ENCODE results near the gene ADAMTS6.

The ADAMTS6 gene

DNA sequence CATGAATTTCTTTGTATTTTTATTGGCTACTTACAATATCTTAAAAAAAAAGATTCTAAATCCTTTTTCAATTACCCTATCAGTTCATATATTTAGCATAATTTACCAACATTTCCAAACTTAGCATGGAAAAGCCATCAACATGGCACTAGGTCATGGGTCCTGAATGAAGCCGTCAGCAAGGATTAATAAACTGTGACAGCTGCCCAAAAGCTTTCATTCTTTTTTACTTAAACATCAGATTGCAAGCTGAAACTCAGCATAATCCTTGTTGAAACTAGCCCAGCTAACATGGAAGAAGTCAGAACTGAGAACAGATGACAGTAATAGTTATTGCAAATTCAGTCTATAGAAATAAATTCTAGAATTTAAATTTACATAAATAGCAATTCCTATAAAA, 209.8 kb downstream of the ADAMTS6 start:
- no peak overlapping the region for H3K4me3 Mint-ChIP-seq
- DNase-seq = no peak
- H3K27me3 Mint-ChIP-seq = no peaks in the 10 kb centered on the region
- no peaks in the 10 kb centered on the region for H3K9me3 Mint-ChIP-seq
- no peaks in the 10 kb centered on the region for H3K36me3 Mint-ChIP-seq (ENCODE audit: insufficient read depth)
- no peak for ATAC-seq (replicated peaks)
- H3K4me1 Mint-ChIP-seq (ENCODE audit: low read depth in 2 of 2) = no peaks in the 10 kb centered on the region
- no peak overlapping the region for H3K27ac Mint-ChIP-seq

DNA sequence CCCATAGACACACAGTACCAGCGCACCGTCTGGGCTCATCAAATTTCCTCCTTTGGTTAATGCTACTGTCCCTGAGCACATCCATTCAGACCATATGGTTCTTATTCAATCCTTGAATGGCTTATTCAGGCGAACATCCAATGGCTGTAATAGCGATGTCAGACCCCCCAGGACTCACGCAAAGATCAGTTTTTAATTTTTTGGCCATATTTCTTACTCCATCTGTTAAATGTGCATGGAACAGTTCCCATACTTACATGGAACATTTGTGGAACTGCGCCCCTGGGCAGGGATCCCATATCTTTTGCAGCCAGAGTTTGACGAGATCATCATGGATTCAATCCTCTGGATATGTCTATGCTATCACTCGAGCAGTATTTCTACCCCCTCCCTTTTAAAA, 213.2 kb downstream of the ADAMTS6 start:
- no peaks in the 10 kb centered on the region for H3K9me3 Mint-ChIP-seq
- peaks cover 0 to 5% of the 10 kb centered on the region in 2 donors for H3K27me3 Mint-ChIP-seq
- no peak overlapping the region for H3K27ac Mint-ChIP-seq
- no peak for DNase-seq
- H3K4me1 Mint-ChIP-seq (ENCODE audit: low read depth in 2 of 2) = no peaks in the 10 kb centered on the region
- ATAC-seq (replicated peaks) = no peak
- no peak overlapping the region for H3K4me3 Mint-ChIP-seq
- H3K36me3 Mint-ChIP-seq (ENCODE audit: insufficient read depth) = no peaks in the 10 kb centered on the region

DNA sequence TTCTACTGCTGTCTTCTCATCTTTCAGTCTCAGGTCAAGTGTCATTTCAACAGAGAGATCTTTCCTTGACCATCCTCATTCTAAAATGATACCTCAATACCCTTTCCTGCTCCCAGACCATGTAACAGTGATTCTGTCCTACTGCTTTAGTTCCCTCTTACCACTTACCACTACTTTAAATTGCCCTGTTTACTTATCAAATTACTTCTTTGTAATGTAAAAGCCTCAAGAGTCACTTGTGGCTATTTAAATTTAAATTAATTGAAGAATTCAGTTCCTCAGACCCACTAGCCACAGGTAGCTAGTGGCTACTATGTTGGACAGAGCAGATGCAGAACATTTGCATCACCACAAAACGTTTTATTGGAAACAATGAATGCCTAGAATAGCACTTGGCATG, 217.3 kb downstream of the ADAMTS6 start:
- DNase-seq (no peak), ATAC-seq (replicated peaks) (no peak)
- H3K27ac Mint-ChIP-seq = no peak overlapping the region
- no peaks in the 10 kb centered on the region for H3K4me1 Mint-ChIP-seq (ENCODE audit: low read depth in 2 of 2)
- H3K36me3 Mint-ChIP-seq (ENCODE audit: insufficient read depth) = no peaks in the 10 kb centered on the region
- H3K27me3 Mint-ChIP-seq = peaks cover 0 to 5% of the 10 kb centered on the region in 2 donors
- no peaks in the 10 kb centered on the region for H3K9me3 Mint-ChIP-seq
- H3K4me3 Mint-ChIP-seq = no peak overlapping the region

DNA sequence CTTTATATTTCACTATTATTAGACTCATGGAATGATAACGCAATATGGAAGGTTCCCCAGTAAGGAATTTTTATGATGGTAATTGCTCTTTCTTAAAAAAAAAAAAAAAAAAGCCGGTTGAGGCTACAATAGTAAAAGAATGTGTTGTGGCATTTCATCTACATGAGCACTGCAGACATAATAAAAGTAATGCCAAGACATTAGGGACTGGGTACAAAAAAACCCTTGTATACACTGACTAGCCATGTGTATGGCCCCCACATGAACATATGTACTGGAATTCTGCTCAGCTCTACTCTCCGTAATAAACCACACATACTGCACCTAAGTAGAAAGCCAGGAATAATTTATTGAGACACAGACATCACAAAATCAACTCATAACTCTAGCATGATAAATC, 218.4 kb downstream of the ADAMTS6 start:
- Mint-ChIP-seq H3K4me1 (ENCODE audit: low read depth in 2 of 2) (no peaks in the 10 kb centered on the region), H3K36me3 (ENCODE audit: insufficient read depth) (no peaks in the 10 kb centered on the region), H3K9me3 (no peaks in the 10 kb centered on the region), H3K27me3 (peaks cover 0 to 5% of the 10 kb centered on the region in 2 donors), H3K4me3 (no peak overlapping the region), H3K27ac (no peak overlapping the region)
- DNase-seq (no peak), ATAC-seq (replicated peaks) (no peak)

DNA sequence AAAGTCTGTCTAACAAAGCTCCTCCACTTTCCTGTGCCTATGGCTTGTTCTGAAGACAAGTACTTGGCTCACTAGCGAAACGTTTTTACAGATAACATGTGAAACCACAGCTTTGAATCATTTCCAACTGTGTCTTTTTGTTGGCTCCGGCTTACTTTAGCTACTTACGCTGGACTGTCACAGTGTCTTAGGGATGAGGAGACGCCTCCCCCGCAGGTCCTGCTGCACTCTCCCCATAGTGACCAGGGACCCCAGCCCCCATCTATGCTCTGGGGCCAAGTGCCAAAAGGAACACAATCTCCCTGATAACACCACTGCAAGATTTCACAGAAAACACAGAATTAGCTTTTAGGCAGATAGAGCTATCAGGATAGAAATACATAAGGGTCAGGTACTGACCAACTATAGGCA, 219.1 kb downstream of the ADAMTS6 start:
- ATAC-seq (replicated peaks) (no peak), DNase-seq (no peak)
- H3K4me3 Mint-ChIP-seq = no peak overlapping the region
- H3K27ac Mint-ChIP-seq = no peak overlapping the region
- H3K27me3 Mint-ChIP-seq = peaks cover 0 to 5% of the 10 kb centered on the region in 2 donors
- H3K9me3 Mint-ChIP-seq = no peaks in the 10 kb centered on the region
- H3K36me3 Mint-ChIP-seq (ENCODE audit: insufficient read depth) = no peaks in the 10 kb centered on the region
- no peaks in the 10 kb centered on the region for H3K4me1 Mint-ChIP-seq (ENCODE audit: low read depth in 2 of 2)

DNA sequence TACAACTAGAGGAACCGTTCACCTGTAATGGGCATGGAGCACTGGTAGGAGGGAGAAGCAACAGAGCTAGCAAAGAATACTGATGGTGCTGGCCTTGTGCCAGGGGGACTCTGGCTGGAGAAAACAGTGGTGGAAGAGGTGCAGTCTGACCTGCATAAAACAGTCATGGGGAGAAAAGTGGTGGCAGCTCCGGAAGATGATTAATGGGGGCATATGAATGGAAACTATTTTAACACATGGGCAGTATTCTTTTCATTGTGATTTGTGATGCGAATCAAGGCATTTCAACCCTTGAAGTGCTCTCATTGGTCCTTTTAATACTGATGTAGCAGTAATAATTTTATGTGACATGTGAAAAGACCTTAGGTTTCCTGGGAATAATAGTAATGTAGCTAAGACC, 219.6 kb downstream of the ADAMTS6 start:
- no peaks in the 10 kb centered on the region for H3K9me3 Mint-ChIP-seq
- no peaks in the 10 kb centered on the region for H3K4me1 Mint-ChIP-seq (ENCODE audit: low read depth in 2 of 2)
- H3K27me3 Mint-ChIP-seq = peaks cover 0 to 5% of the 10 kb centered on the region in 2 donors
- no peak for DNase-seq
- ATAC-seq (replicated peaks) = no peak
- H3K36me3 Mint-ChIP-seq (ENCODE audit: insufficient read depth) = no peaks in the 10 kb centered on the region
- H3K4me3 Mint-ChIP-seq = no peak overlapping the region
- no peak overlapping the region for H3K27ac Mint-ChIP-seq

DNA sequence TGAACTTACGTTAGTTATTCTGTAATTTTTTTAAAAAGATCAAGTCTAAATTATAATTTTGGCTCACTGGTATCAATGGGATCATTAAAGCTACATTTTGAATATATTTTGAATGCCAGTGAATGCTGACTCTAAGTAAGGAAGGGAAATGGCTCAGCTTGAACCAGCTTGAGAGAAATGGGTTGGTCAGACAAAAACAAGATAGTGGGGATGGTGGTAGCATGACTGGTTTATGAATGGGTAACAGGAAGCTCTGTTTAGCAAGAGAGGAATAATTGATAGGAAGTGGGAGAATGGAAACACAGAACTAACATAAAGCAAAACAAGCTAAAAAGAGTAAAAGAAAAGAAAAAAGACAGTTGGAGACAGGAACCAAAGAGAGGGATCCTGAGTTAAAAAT, 220.2 kb downstream of the ADAMTS6 start:
- DNase-seq = no peak
- Mint-ChIP-seq H3K9me3 (no peaks in the 10 kb centered on the region), H3K4me1 (ENCODE audit: low read depth in 2 of 2) (no peaks in the 10 kb centered on the region), H3K27ac (no peak overlapping the region), H3K4me3 (no peak overlapping the region), H3K27me3 (peaks cover 0 to 5% of the 10 kb centered on the region in 2 donors), H3K36me3 (ENCODE audit: insufficient read depth) (no peaks in the 10 kb centered on the region)
- ATAC-seq (replicated peaks) = no peak

DNA sequence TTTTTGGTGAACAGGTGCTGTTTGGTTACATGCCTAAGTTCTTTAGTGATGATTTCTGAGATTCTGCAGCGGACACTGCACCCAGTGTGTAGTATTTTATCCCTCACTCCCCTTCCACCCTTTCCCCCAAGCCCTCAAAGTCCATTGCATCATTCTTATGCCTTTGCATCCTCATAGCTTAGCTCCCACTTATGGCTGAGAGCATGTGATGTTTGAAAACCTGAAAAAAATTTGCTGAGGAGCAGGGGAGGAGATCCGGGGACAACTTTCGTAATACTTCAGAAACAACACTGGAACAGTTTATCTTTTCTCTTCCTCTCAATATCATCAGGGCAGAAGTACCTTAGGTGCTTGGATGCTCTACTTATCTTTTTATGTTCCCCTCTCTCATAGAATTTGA, 226.4 kb downstream of the ADAMTS6 start:
- no peaks in the 10 kb centered on the region for H3K27me3 Mint-ChIP-seq
- DNase-seq (no peak), ATAC-seq (replicated peaks) (no peak)
- no peak overlapping the region for H3K27ac Mint-ChIP-seq
- no peak overlapping the region for H3K4me3 Mint-ChIP-seq
- H3K9me3 Mint-ChIP-seq = no peaks in the 10 kb centered on the region
- no peaks in the 10 kb centered on the region for H3K4me1 Mint-ChIP-seq (ENCODE audit: low read depth in 2 of 2)
- no peaks in the 10 kb centered on the region for H3K36me3 Mint-ChIP-seq (ENCODE audit: insufficient read depth)

DNA sequence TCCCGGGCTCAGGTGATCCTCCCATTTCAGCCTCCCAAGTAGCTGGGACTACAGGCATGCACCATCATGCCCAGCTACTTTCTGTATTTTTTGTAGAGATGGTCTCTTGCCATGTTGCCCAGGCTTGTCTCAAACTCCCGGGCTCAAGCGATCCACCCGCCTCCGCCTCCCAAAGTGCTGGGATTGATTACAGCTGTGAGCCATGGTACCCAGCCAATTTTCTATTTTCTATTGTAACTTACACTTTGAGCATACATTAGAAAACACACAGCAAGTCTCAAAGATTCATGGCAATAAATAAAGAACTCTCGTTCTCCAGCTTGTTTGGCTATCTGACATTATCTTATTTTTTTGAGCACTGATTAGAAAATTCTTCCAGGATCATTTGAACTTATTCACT, 228.7 kb downstream of the ADAMTS6 start:
- no peaks in the 10 kb centered on the region for H3K36me3 Mint-ChIP-seq (ENCODE audit: insufficient read depth)

DNA sequence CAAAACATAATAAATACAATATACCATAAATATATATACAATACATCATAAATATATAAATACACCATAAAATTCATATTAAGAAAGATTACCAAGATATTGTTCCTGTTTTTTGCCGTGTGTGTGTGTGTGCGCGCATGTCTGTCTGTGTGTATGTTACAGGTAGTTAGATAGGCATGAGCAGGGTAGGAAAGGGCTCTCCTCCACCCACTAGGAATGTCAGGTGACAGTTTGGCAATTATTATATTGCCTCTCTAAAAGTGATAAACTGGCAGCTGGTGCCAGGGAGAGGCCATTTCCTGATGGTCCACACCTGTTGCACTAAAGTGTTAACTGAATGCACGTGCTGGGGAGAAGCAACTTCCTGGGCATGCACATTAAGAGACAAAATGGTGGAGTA, 232.8 kb downstream of the ADAMTS6 start:
- Mint-ChIP-seq H3K36me3 (ENCODE audit: insufficient read depth) (no peaks in the 10 kb centered on the region), H3K27ac (no peak overlapping the region), H3K4me1 (ENCODE audit: low read depth in 2 of 2) (no peaks in the 10 kb centered on the region), H3K9me3 (no peaks in the 10 kb centered on the region), H3K27me3 (no peaks in the 10 kb centered on the region), H3K4me3 (no peak overlapping the region)
- ATAC-seq (replicated peaks) (no peak), DNase-seq (no peak)

More for the DNA sequence above, 228.7 kb downstream of the ADAMTS6 start:
- no peak for DNase-seq
- Mint-ChIP-seq H3K4me3 (no peak overlapping the region), H3K27ac (no peak overlapping the region), H3K4me1 (ENCODE audit: low read depth in 2 of 2) (no peaks in the 10 kb centered on the region), H3K27me3 (no peaks in the 10 kb centered on the region), H3K9me3 (no peaks in the 10 kb centered on the region)
- ATAC-seq (replicated peaks) = no peak

DNA sequence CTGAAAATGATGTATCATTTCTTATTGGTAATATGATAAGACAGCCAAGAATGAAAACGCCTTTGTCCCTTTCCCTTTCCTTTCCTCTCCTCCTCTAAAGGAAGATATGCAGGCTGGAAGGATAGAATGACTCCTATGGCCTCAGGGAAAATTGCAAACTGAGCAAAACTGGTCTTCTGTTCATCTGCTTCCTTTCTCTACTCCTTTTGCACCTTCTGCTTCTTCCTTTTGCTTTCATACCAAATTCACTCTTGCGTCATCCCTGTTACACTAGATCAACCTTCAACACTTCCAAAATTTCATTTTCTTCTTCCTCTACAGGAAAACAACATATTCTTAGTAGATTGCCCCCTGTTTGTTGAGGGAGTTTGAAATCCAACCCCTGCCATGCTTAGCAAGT, 234.1 kb downstream of the ADAMTS6 start:
- no peaks in the 10 kb centered on the region for H3K36me3 Mint-ChIP-seq (ENCODE audit: insufficient read depth)
- ATAC-seq (replicated peaks) = no peak
- no peak for DNase-seq
- H3K27me3 Mint-ChIP-seq = no peaks in the 10 kb centered on the region
- H3K27ac Mint-ChIP-seq = no peak overlapping the region
- H3K4me3 Mint-ChIP-seq = no peak overlapping the region
- H3K9me3 Mint-ChIP-seq = no peaks in the 10 kb centered on the region
- H3K4me1 Mint-ChIP-seq (ENCODE audit: low read depth in 2 of 2) = no peaks in the 10 kb centered on the region

DNA sequence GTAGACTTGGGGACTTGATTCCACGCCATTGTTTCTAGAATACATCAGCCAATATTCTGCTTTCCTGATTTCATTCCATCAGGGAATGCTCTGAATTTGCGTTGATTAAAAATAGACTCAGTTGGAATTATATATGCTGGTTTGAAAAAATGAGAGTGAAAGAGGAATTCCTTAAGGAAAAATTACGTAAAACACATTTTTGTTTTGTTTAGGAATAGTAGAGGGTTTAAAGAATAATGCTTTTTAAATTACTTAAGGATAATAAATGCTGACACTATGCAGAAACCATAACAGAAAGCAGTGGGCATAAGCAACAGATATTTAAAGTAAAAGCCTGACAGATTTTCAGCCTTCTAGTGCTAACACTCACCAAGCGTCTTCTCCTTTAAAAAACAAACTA, 235.0 kb downstream of the ADAMTS6 start:
- Mint-ChIP-seq H3K36me3 (ENCODE audit: insufficient read depth) (no peaks in the 10 kb centered on the region), H3K4me3 (no peak overlapping the region), H3K4me1 (ENCODE audit: low read depth in 2 of 2) (no peaks in the 10 kb centered on the region), H3K9me3 (no peaks in the 10 kb centered on the region), H3K27ac (no peak overlapping the region), H3K27me3 (no peaks in the 10 kb centered on the region)
- DNase-seq = no peak
- ATAC-seq (replicated peaks) = no peak

DNA sequence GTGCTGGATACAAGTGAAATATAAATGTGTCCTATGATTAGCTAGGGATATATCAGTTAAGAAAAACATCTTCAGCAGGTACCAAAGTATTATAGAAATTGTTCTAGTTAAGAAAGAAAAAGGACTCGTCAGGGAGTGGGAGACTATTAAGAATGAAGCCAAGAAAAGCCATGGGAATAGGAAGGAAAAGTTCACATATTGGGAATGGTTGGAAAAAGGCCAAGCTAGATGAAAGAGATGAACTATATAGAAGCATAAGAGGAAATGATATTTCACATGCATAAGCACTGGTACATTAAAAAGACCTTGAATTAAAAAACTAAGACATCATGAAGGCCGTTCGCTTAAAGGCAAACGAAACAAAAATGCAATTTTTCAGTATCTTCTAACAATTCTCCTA, 237.7 kb downstream of the ADAMTS6 start:
- Mint-ChIP-seq H3K27me3 (no peaks in the 10 kb centered on the region), H3K9me3 (no peaks in the 10 kb centered on the region), H3K4me3 (no peak overlapping the region), H3K4me1 (ENCODE audit: low read depth in 2 of 2) (no peaks in the 10 kb centered on the region), H3K27ac (no peak overlapping the region), H3K36me3 (ENCODE audit: insufficient read depth) (no peaks in the 10 kb centered on the region)
- DNase-seq (no peak), ATAC-seq (replicated peaks) (no peak)

DNA sequence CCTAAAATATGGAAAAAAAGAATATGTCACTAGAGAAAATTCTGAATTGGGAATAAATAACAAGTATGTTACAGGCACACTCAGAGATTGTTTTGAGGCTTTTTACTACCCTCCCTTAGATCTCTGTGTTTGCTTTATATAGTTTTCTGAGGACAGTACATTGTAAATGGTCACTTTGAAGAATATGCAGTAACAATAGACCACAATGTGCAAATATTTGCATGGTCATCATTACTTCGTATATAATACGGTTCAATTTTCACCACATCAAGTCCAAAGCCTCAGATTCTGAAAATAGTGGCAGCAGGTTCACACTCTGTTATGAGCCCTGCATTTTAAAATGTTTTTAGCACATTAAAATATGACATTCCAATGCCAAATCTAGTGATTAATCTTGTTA, 238.6 kb downstream of the ADAMTS6 start:
- Mint-ChIP-seq H3K4me1 (ENCODE audit: low read depth in 2 of 2) (no peaks in the 10 kb centered on the region), H3K27ac (no peak overlapping the region), H3K36me3 (ENCODE audit: insufficient read depth) (no peaks in the 10 kb centered on the region), H3K27me3 (no peaks in the 10 kb centered on the region), H3K4me3 (no peak overlapping the region), H3K9me3 (no peaks in the 10 kb centered on the region)
- ATAC-seq (replicated peaks) (no peak), DNase-seq (no peak)

DNA sequence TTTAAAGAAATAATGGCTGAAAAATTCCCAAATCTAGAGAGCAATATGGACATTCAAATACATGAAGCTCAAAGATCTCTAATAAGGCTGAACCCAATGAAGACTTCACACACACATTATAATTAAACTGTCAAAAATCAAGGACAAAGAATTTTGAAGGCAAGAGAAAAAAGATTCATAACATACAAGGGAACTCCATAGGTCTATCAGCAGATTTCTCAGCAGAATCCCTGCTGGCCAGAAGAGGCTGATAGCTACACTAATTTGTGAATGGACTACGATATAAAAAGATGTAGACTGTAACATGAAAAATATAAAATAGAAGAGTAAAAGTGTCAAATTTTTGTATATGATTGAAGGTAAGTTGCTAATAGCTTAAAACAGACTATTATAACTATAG, 251.9 kb downstream of the ADAMTS6 start:
- H3K4me1 Mint-ChIP-seq (ENCODE audit: low read depth in 2 of 2) = no peaks in the 10 kb centered on the region
- ATAC-seq (replicated peaks) = no peak
- no peak overlapping the region for H3K4me3 Mint-ChIP-seq
- H3K36me3 Mint-ChIP-seq (ENCODE audit: insufficient read depth) = no peaks in the 10 kb centered on the region
- DNase-seq = no peak
- no peak overlapping the region for H3K27ac Mint-ChIP-seq
- no peaks in the 10 kb centered on the region for H3K27me3 Mint-ChIP-seq
- H3K9me3 Mint-ChIP-seq = peaks cover 5 to 23% of the 10 kb centered on the region in 2 donors
